HG03060 (cell line): ENCODE results near the gene GLI1.
"Not testable (repeated sequence)": the region's sequence is repeated elsewhere in the genome, so short reads cannot be mapped to it uniquely, and the experiment has no call there.

ENCODE experiments used
- ATAC-seq: cut with Tn5 transposase; IDR thresholded peaks from one replicate; pipeline ENCODE4 v1.9.1; 2021; ENCODE audit warnings: low read depth, moderate number of reproducible peaks; ENCODE audit not compliant: unreplicated experiment

GLI1 gene

DNA sequence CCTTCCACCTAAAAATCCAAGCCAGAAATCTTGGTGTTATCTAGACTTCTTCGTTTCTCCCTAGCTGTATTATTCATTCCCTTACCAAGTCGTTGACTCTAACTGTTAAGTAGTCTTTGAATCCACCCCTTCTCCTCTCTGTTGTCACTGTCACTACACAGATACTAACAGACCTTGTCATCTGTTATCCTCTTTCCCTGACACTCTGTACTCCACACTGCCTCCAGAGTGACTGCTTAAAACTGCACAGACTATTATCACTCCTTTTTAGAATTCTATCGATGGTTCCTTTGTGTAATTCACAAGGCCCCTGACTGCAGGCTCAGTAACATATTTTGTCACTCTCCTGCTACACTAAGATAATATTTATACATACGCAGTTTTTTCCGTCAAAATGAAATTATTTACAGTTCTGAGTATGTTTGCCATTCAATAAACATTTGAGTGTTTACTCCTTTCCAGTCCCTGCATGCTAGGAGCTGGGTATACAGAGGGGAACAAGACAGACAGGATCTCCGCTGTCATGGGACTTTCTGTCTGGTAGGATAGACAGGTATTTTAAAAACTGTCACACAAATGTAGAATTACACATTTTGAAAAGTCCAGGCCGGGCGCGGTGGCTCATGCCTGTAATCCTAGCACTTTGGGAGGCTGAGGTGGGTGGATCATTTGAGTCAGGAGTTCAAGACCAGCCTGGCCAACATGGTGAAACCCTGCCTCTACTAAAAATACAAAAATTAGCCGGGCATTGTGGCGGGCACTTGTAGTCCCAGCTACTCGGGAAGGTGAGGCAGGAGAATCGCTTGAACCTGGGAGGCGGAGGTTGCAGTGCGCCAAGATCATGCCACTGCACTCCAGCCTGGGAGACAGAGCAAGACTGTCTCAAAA lies 32.1 kb downstream of the GLI1 start:
- no peak for ATAC-seq

DNA sequence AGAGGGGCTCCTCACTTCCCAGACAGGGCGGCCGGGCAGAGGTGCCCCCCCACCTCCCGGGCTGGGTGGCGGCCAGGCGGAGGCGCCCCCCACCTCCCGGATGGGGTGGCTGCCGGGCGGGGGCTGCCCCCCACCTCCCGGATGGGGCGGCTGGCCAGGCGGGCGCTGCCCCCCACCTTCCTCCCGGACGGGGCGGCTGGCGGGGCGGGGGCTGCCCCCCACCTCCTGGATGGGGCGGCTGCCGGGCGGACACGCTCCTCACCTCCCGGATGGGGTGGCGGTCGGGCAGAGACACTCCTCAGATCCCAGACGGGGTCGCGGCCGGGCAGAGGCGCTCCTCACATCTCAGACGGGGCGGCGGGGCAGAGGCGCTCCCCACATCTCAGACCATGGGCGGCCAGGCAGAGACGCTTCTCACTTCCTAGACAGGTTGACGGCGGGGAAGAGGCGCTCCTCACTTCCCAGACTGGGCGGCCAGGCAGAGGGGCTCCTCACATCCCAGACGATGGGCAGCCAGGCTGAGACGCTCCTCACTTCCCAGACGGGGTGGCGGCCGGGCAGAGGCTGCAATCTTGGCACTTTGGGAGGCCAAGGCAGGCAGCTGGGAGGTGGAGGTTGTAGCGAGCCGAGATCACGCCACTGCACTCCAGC lies 35.6 kb downstream of the GLI1 start:
- not testable (repeated sequence) for ATAC-seq

DNA sequence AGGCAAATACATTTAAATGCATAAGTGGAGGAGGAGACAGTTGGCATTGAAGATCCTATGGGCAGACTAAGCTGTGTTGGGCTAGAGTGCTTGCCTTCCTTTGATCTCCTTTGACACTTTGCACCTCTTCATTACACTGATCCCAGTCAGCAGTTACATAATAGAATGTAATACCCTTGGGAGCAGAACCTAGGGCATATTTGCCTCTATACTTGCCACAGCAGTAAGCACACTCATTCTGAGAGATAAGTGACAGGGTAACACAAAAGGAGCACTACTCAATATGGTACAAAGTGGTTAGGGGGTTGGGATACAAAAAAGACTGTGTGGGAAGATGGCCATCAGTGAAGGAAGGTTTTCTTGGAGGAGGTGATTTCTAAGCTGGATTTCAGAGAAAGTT lies 37.2 kb downstream of the GLI1 start:
- ATAC-seq: no peak

DNA sequence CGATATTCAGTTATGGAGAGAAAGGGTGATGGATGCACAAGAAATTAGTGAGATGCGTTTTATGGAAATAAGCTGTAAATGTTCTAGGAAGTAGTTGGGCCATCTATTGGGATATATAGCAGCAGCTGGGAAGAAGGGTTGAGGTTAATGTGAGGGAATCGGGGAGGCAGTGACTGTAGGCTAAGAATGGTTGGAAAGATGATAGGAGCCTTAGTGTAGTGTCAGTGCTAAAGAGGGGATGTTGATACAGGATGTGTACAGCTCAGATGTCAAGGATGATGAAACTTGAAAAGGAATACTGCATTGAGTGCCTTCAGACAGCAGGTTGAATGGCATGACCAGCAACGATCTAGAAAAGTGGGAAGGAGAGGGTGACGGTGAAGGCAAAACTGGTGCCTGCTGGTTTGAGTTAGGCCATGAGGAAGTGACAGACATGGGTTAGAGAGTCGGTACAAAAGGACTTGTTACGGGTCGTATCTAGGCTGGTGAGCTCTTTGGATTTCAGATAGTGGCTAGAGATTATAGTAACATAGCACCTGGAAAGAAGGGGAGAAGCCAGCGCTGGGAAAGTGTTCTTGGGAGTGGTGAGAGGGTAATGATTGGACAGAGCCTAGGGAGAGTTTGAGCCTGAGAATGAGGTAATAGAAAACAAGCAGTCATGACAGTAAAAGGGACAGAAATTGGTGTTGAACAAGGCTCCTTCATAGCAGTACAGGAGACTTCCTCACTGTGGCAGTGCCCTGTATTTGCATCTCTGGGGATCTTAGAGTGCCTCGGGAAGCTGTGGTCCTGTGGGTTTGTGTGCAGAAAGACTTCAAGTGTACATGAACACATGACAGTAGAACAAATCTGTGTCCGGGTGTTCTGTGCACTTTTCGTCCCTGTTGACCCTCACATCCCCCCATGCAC lies 37.9 kb downstream of the GLI1 start:
- ATAC-seq: no peak

DNA sequence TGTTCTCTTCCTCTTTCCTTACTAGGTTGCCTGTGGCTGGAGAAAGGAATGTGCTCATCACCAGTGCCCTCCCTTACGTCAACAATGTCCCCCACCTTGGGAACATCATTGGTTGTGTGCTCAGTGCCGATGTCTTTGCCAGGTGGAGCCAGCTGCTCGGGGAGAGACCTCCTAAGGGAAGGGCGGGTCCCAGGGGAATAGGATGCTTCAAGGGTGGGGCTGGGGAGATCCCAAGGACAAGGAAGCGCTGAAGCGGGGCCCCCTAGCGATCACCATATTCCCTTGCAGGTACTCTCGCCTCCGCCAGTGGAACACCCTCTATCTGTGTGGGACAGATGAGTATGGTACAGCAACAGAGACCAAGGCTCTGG lies 38.5 kb downstream of the GLI1 start:
- ATAC-seq: no peak

DNA sequence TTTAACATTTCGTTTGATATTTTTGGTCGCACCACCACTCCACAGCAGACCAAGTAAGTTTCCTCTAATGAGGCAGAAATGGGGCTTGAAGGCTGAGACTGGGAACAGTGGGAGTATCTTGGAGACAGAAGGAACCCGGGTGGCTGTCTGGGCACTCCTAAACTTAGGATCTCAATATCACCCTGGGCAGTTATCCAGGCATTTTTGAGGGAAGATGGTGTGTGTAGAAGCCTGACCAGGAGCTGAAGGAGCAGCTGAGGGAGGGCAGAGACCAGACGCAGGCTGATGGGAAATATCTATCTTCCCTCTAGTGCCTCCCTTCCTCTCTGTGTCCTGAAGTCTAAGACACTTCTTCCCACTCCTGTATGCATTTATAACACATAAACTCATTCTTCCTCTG lies 39.0 kb downstream of the GLI1 start:
- no peak for ATAC-seq

DNA sequence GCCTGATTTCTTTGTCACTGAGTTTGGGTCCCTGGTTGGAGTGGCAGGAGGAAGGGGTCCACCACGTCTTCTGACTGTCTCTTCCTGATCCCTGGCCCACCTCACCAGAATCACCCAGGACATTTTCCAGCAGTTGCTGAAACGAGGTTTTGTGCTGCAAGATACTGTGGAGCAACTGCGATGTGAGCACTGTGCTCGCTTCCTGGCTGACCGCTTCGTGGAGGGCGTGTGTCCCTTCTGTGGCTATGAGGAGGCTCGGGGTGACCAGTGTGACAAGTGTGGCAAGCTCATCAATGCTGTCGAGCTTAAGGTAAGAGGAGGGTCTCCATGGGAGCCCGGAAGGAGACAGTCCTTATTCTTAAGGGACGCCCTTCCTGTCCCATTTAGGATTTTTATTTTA lies 40.6 kb downstream of the GLI1 start:
- no peak for ATAC-seq

DNA sequence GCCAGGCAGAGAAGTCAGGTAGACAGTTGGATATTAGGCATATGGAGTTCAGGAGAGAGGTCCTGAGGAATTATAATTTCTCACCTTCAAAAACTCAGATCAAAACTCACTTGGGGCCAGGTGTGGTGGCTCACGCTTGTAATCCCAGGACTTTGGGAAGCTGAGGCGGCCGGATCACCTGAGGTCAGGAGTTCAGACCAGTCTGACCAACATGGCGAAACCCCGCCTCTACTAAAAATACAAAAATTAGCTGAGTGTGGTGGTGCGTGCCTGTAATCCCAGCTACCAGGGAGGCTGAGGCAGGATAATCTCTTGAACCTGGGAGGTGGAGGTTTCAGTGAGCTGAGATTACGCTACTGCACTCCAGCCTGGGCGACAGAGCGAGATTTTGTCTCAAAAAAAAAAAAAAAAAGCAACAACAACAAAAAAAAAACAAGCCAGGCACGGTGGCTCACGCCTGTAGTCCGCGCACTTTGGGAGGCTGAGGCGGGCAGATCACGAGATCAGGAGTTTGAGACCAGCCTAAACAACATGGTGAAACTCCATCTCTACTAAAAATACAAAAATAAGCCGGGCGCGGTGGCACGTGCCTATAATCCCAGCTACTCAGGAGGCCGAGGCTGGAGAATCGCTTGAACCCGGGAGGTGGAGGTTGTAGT lies 42.9 kb downstream of the GLI1 start:
- not testable (repeated sequence) for ATAC-seq

DNA sequence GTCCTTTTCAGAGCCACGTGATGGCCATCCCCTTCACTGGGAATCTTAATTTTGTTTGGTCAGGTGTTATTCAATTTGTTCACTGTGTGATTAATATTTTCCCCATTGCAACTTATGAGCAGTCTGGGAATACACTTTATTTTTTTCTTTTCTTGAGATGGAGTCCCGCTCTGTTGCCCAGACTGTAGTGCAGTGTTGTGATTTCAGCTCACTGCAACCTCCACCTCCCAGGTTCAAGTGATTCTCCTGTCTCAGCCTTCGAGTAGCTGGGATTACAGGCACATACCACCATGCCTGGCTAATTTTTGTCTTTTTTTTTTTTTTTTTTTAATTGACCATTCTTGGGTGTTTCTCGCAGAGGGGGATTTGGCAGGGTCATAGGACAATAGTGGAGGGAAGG lies 47.0 kb downstream of the GLI1 start:
- ATAC-seq: not testable (repeated sequence)

DNA sequence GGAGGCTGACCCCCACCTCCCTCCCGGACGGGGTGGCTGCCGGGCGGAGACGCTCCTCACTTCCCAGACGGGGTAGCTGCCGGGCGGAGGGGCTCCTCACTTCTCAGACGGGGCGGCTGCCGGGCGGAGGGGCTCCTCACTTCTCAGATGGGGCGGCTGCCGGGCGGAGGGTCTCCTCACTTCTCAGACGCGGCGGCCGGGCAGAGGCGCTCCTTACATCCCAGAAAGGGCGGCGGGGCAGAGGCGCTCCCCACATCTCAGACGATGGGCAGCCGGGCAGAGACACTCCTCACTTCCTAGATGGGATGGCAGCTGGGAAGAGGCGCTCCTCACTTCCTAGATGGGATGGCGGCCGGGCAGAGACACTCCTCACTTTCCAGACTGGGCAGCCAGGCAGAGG lies 48.2 kb downstream of the GLI1 start:
- not testable (repeated sequence) for ATAC-seq

DNA sequence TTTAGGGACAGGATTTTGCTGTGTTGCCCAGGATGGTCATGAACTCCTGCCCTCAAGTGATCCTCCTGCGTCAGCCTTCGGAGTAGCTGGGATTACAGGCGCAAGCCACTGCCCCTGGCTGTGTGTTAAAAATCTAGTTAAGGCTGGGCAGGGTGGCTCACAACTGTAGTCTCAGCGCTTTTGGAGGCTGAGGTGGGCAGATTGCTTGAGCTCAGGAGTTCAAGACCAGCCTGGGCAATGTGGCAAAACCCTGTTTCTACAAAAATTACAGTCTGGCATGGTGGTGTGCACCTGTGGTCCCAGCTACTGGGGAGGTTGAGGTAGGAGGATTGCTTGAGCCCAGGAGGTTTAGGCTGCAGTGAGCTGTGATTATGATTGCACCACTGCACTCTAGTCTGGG lies 51.6 kb downstream of the GLI1 start:
- no peak for ATAC-seq

DNA sequence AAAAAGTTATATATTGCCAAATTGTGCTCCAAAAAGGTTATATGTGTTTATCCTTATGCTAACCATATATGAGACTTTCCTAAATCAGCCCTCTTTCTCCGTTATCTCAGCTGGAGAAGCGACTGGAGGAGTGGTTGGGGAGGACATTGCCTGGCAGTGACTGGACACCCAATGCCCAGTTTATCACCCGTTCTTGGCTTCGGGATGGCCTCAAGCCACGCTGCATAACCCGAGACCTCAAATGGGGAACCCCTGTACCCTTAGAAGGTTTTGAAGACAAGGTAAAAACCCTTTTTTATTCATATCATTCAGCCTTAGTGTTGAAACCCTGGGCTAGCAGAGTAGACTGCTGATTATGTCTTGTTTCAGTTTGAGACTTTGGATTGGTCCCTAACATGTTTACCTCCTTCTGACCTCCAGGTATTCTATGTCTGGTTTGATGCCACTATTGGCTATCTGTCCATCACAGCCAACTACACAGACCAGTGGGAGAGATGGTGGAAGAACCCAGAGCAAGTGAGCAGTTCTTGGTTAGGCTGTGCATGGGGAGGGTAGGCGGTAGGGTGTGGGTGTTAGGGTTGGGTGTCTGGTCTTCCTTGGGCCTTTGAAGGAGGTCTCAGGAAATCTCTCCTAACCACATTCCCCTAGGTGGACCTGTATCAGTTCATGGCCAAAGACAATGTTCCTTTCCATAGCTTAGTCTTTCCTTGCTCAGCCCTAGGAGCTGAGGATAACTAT lies 52.2 kb downstream of the GLI1 start:
- no peak for ATAC-seq

DNA sequence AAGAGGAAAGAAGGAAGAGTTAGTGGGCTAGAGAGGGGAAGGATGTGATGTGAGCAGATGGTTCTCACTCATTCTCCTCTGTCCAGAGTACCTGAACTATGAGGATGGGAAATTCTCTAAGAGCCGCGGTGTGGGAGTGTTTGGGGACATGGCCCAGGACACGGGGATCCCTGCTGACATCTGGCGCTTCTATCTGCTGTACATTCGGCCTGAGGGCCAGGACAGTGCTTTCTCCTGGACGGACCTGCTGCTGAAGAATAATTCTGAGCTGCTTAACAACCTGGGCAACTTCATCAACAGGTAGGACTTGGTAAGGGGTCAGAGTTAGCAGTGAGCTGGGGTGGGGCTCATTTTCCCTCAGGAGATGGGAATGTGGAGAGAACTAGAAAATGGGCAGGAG lies 53.1 kb downstream of the GLI1 start:
- ATAC-seq: no peak

DNA sequence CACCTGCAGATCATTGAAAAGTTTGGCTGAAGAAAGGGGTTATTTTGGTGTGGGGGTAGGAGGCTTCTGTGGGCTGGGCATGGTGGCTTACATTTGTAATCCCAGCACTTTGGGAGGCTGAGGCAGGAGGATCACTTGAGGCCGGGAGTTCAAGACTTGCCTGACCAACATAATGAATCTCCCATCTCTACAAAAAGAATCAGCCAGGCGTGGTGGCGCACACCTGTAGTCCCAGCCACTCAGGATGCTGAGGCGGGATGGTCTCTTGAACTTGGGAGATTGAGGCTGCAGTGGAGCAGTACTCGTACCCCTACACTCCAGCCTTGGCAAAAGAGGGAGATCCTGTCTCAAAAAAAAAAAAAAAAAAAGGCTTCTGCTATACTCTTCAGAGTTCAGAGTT lies 53.7 kb downstream of the GLI1 start:
- ATAC-seq: no peak

DNA sequence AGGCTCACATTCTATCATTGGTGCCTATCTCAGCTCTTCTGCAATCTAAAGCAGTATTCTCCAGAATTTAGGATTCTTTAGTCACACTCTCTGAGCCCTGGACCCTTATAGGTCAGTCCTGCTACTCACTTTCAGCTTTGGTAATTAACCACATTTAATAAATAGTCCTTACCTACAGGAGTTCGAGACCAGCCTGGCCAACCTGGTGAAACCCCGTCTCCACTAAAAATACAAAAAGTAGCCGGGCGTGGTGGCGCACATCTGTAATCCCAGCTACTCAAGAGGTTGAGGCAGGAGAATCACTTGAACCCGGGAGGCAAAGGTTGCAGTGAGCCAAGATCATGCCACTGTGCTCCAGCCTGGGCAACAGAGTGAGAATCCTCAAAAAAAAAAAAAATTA lies 54.1 kb downstream of the GLI1 start:
- not testable (repeated sequence) for ATAC-seq

DNA sequence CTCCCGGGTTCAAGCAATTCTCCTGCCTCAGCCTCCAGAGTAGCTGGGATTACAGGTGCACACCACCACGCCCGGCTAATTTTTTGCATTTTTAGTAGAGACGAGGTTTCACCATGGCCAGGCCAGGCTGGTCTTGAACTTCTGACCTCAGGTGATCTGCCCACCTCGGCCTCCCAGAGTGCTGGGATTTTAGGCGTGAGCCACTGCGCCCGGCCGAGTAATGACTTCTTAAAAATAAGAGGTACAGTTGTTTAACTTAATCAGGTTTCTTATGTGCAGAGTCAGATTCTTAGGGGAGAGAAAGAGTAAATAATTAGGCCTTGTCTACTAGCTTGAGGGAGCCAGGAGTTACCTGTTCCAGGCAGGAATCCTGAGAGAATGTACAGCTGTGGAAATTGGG lies 54.7 kb downstream of the GLI1 start:
- ATAC-seq: not testable (repeated sequence)

DNA sequence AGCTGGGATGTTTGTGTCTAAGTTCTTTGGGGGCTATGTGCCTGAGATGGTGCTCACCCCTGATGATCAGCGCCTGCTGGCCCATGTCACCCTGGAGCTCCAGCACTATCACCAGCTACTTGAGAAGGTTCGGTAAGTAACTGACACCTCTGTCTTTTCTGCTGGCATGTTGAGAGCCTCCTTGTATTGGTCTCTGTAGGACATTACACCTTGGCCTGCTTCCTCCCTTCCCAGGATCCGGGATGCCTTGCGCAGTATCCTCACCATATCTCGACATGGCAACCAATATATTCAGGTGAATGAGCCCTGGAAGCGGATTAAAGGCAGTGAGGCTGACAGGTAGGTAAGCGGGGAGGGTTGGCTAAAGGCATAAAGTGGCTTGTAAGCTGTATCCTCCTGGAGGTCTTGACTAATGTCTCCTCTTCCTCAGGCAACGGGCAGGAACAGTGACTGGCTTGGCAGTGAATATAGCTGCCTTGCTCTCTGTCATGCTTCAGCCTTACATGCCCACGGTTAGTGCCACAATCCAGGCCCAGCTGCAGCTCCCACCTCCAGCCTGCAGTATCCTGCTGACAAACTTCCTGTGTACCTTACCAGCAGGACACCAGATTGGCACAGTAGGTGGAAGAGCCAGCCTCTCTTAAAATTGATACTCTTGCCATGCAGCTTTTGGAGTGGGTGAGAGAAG lies 55.3 kb downstream of the GLI1 start:
- ATAC-seq: no peak

DNA sequence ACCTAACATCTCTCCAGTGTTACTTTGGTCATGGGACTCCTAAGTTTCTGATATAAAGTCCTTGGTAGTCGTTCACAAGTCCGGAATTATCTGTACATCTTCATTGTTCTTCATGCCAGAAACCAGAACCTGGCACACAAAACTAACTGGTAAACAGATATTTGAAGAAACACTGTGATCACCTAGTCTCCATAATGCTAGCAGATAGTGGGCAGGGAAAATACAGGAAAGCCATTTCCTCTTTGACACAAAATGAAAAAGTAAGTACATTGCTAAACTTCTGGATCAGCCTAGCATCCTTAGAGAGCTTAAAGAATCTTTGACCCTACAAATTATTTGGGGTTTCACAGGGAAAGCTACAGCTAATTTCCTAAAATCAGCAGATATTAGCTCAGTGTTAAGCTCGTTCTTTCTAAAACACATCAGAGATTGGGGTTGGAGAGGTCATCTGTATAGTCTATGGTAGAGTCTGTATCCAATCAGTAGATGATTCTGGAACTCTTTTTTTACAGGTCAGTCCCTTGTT lies 55.9 kb downstream of the GLI1 start:
- no peak for ATAC-seq

DNA sequence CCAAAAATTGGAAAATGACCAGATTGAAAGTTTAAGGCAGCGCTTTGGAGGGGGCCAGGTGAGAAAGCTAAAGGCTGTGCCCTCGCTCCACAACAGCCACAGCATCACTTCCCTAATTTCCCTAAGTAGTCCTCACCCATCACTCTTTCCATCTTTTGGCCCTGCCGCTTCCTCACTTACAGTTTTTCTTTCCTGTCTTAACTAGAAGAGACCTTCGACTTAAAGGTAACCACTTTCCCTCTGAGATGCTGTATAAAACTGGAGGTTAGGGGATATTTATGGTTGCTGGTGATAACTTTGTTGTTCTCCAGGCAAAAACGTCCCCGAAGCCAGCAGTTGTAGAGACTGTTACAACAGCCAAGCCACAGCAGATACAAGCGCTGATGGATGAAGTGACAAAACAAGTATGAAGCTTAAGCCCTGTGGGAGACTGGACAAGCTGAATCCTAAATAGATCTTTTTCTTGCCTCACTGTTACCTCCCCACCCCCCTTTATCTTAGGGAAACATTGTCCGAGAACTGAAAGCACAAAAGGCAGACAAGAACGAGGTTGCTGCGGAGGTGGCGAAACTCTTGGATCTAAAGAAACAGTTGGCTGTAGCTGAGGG lies 56.5 kb downstream of the GLI1 start:
- no peak for ATAC-seq
